K562 (cell line): ENCODE results near the gene MAEL.

ENCODE experiments used
- CBX8 ChIP-seq: fragments of 200-600 bp; sonication (generic); IDR thresholded peaks from 2 replicates; pipeline ENCODE4 v1.6.1; 2012; ENCODE audit warnings: borderline replicate concordance, mixed run types, low read depth, mild to moderate bottlenecking, moderate library complexity, mixed read lengths, low read length, control low read depth, inconsistent platforms; ENCODE audit not compliant: poor library complexity, severe bottlenecking; ENCODE audit errors: extremely low read depth
- CTCF ChIP-seq, 3 experiments: IDR thresholded peaks in 2 of 3; conservative IDR thresholded peaks in 1 of 3; 2 replicates each; pipeline ENCODE4 v1.5.1; 2011 to 2012; ENCODE audit warnings: low read length in 3 of 3, mild to moderate bottlenecking in 3 of 3, control low read depth in 2 of 3, improper control_type of control experiment in 1 of 3, inconsistent platforms in 1 of 3, low read depth in 1 of 3, mixed read lengths in 1 of 3, moderate library complexity in 1 of 3; ENCODE audit not compliant: insufficient read depth in 2 of 3
- EZH2 ChIP-seq: IDR thresholded peaks from 2 replicates; pipeline ENCODE4 v1.6.1; 2012; ENCODE audit warnings: low read depth, mild to moderate bottlenecking, inconsistent platforms, low read length, borderline replicate concordance
- FUS ChIP-seq: fragments of 200-400 bp; formaldehyde crosslinking; optimal IDR thresholded peaks from 2 replicates; pipeline ENCODE3; 2017; ENCODE audit warnings: low read depth, low read length
- GABPA ChIP-seq: fragments of 200-800 bp; sonication (Bioruptor generic); conservative IDR thresholded peaks from 2 replicates; pipeline ENCODE4 v1.6.1; 2016; ENCODE audit warnings: low read depth, missing genetic modification characterization, missing compliant biosample characterization
- MECOM ChIP-seq: fragments of 250-450 bp; sonication (Bioruptor Pico); IDR thresholded peaks from 2 replicates; pipeline ENCODE4 v1.8.0; 2022; ENCODE audit warnings: inconsistent platforms
- NELFE ChIP-seq: IDR thresholded peaks from 2 replicates; pipeline ENCODE4 v1.6.1; 2011; ENCODE audit warnings: mild to moderate bottlenecking; ENCODE audit not compliant: insufficient read depth, insufficient read length
- NFXL1 ChIP-seq: fragments of 450-650 bp; formaldehyde crosslinking; IDR thresholded peaks from 2 replicates; pipeline ENCODE4 v1.4.0; 2021; ENCODE audit warnings: mild to moderate bottlenecking
- POLR2A ChIP-seq: fragments of 450-650 bp; conservative IDR thresholded peaks from 2 replicates; pipeline ENCODE4 v1.6.1; 2016
- RFX1 ChIP-seq: fragments of 450-650 bp; IDR thresholded peaks from 2 replicates; pipeline ENCODE4 v1.6.1; 2016; ENCODE audit warnings: mild to moderate bottlenecking, moderate library complexity
- UBTF ChIP-seq, 2 experiments: IDR thresholded peaks; 2 replicates each; pipeline ENCODE4 v1.6.1; 2012; ENCODE audit warnings: improper control_type of control experiment in 2 of 2, low read depth in 2 of 2, low read length in 2 of 2, borderline replicate concordance in 1 of 2

GRCh38 chr1:167067904-167068303 lies 78.8 kb downstream of the MAEL start:
- TF ChIP-seq EZH2: no peak
- TF ChIP-seq CTCF (IDR thresholded peaks at IDR 0.05 in 2 of 3, conservative IDR thresholded peaks at IDR 0.05 in 1 of 3; ENCODE audit: insufficient read depth in 2 of 3, low read depth in 1 of 3, low read length in 3 of 3): no peak
- TF ChIP-seq NELFE: no peak
- TF ChIP-seq UBTF (IDR thresholded peaks at IDR 0.05; ENCODE audit: borderline replicate concordance in 1 of 2, low read depth in 2 of 2, low read length in 2 of 2): no peak
- TF ChIP-seq RFX1: no peak; the same call in 1 of the 2 replicates
- TF ChIP-seq GABPA (tag): no peak
- no peak for TF ChIP-seq MECOM (CRISPR knock-in tag)
- no peak for TF ChIP-seq NFXL1 (CRISPR knock-in tag)
- no peak for TF ChIP-seq CBX8
- no peak for TF ChIP-seq POLR2A
- TF ChIP-seq FUS: no peak
